Measurements from ENCODE around the gene ATRIP.

GRCh38 chr3:48435774-48436476, 10.6 kb upstream of the ATRIP start:
- TF ChIP-seq, protein P1, sequence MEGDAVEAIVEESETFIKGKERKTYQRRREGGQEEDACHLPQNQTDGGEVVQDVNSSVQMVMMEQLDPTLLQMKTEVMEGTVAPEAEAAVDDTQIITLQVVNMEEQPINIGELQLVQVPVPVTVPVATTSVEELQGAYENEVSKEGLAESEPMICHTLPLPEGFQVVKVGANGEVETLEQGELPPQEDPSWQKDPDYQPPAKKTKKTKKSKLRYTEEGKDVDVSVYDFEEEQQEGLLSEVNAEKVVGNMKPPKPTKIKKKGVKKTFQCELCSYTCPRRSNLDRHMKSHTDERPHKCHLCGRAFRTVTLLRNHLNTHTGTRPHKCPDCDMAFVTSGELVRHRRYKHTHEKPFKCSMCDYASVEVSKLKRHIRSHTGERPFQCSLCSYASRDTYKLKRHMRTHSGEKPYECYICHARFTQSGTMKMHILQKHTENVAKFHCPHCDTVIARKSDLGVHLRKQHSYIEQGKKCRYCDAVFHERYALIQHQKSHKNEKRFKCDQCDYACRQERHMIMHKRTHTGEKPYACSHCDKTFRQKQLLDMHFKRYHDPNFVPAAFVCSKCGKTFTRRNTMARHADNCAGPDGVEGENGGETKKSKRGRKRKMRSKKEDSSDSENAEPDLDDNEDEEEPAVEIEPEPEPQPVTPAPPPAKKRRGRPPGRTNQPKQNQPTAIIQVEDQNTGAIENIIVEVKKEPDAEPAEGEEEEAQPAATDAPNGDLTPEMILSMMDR (IDR thresholded peaks at IDR 0.05; ENCODE audit: low read depth, low read length, poor library complexity, severe bottlenecking): peak; percentile 100
- TF ChIP-seq EZH2phosphoT487 (IDR thresholded peaks at IDR 0.05; ENCODE audit: borderline replicate concordance, low read length): no peak
